ENCODE measurements around the gene TBC1D2.
"Not testable (repeated sequence)": the region's sequence is repeated elsewhere in the genome, so short reads cannot be mapped to it uniquely, and the experiment has no call there.

The TBC1D2 gene

DNA sequence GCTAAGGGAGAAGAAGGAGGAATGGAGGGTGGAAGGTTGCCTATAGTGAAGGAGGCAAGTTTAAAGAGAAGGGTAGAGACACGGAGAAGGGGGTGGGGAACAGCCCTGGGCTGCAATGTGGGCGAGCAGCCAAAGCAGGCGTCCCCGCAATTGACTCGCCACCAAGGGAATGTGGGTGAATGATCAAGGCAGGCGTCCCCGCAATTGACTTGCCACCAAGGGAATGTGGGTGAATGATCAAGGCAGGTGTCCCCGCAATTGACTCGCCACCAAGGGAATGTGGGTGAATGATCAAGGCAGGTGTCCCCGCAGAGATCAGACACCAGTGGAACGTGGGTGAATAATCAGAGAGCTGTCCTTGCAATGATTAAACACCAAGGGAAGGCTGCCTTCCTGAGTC, 14.8 kb upstream of the TBC1D2 start:
- not testable (repeated sequence) for DNase-seq (ENCODE audit: low spot score)

DNA sequence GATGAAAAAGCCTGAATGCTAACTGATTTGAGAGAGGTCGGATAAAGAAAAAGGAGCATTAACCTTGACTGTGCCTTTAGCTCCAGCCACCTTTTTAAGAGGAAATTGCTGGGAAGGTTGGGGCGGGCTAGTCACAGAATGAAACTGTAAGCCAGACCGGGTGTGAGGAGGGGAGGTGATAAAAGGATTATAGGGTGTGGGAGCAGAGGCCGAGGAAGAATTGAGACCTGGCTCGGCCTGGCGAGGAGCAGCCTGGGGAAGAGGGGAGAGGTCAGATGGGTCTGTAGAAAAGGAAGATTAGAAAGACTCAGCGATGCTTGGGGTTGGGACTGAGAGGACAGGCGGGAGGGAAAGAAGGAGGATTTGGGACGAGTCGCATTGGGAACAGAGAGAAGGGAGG, 14.2 kb upstream of the TBC1D2 start:
- not testable (repeated sequence) for DNase-seq (ENCODE audit: low spot score)

DNA sequence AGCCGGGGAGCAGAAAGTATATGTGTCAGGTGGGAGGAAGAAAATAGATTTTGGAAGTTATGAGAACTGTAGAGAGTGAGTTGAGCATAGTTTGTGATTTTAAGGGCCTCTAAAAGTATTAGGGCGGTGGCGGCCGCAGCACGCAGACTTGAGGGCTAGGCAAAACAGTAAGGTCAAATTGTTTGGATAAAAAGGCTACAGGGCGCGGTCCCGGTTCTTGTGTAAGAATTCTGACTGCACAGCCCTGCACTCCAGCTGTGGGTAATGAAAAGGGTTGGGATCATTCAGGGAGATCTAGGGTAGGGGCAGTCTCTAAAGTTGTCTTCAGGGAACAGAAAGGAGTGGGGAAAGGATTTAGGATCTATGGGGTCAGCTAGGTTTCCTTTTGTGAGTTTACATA, 12.1 kb upstream of the TBC1D2 start:
- not testable (repeated sequence) for DNase-seq (ENCODE audit: low spot score)

DNA sequence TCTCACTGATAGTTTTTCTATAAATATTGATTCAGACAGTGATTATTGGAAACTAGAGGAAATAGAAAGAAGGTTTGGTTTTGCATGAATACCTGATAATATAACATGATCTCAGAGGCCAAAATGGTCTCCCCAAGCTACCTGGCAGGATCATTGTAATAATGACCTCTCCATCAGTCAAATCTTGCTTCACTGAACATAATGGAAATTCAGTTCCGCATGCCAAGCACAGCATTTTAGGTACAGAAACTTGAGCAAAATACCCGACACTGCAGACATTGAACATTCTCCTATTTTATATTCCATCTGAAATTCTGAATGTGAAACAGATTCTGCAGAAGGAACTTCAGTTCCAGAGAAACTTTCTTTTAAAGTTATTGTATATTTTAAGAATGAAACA, 9.1 kb upstream of the TBC1D2 start:
- DNase-seq (ENCODE audit: low spot score): no peak

DNA sequence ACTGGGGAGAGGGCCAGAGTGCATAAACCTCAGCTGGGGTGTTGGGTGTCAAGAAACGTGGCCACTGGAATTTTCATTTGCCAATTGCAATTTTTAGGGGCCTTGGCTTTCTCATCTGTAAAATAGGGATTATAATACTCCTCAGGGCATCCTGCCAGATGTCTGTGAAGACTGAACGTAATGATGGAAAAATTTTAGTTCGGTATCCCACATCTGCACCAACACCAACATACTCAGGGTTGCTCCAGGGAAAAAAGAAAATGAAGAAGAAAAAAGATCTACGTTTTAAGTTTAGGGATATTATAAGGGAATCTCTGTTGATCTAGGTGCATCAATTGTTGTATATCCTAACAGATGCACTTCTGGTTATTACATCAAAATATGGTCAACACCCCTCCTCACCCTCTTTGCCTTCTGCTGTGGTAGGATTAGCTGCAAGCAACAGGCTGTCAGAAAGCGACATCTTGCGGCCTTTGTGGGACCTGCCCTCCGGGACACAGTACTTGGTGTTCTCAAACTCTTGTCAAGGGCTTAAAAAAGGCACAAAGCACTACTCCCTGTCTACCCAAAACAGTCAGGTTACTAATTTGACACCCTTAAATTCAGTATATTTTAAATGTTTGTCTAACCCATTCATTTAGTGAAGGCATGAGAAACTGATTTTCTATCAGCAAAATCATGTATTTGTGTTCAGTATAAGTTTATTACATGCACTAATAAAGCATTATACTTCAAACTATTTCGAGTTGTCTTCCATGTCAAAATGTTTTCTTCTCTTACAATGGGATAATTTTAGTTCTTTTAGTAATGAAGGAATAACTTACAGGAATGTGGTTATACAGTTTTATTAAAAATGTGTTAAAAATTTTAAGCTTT, 8.3 kb upstream of the TBC1D2 start:
- peak; percentile 89 for DNase-seq (ENCODE audit: low spot score)

DNA sequence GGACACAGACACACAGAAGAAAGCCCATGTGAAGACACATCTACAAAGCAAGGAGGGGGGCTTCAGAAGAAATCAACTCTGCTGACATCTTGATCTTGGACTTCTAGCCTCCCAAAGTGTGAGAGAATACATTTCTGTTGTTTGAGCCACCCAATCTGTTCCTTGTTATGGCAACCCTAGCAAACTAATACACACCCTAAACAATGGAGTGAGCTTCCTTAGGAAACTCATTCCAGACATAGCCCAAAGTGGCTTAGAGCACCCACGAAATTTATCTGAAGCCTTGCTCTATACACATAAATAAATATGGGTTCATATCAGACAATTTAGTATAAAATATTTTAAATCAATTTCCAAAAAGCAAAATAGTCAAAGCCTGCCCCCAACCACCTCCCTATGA, 7.6 kb upstream of the TBC1D2 start:
- DNase-seq (ENCODE audit: low spot score): no peak

DNA sequence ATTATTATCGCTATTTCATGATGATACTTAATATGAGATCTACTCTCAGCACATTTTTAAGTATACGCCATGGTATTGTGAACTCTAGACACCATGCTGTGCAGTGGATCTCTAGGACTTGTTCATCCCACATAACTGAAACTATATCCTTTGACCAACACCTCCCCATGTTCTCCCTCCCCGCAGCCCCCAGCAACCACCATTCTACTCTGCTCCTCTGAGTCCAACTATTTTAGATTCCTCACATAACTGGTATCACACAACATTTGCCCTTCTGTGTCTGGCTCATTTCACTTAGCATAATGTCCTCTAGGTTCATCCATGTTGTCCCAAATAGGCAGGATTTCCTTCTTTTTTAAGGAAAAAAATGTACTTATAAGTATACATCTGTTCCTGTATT, 6.6 kb upstream of the TBC1D2 start:
- DNase-seq (ENCODE audit: low spot score): no peak

DNA sequence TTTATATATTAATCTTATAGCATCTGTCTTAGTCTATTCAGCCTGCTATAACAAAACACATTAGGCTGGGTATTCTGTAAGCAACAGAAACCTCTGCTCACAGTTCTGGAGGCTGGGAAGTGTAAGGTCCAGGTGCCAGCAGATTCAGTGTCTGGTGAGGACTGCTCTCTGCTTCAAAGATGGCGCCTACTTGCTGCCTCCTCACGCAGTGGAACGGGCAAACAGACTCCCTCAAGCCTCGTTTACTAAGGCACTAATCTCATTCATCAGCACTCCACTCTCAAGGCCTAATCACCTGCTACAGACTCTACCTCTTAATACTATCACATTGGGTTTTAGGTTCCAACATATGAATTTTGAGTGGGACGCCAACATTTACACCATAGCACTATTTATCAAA, 5.2 kb upstream of the TBC1D2 start:
- no peak for DNase-seq (ENCODE audit: low spot score)

DNA sequence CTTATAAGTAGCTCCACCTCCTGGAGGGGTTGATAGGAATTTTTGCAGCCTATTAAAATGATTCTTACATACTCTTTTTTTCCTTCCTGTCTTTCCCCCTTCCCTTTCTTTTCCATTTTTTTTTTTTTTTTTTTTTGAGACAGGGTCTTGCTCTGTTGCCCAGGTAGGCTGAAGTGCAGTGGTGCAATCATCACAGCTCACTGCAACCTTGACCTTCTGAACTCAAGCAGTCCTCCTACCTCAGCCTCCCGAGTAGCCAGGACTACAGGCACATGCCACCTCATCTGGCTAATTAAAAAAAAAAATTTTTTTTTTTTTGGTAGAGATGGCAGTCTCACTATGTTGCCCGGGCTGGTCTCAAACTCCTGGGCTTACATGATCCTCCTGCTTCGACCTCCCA, 4.3 kb upstream of the TBC1D2 start:
- DNase-seq (ENCODE audit: low spot score): no peak

DNA sequence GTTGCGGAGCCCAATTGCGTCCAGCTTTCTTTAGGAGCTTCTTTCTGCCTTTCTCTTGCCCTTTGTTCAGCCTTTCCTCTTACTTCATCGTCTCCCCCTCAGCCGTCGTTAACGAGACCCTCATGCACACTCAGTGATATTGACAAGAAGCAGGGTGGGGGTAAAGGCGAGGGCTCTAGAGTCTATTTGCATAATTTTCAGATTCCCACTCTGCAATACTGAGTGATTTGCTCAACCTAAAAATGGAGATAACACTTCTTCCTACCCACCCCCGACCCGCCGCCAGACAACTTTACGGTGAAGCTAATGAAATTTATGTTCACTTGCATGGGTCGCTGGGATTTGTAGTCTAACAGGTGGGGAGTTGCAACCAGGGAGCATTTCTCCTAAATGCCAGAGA, 1.3 kb upstream of the TBC1D2 start:
- DNase-seq (ENCODE audit: low spot score): peak; percentile 63

DNA sequence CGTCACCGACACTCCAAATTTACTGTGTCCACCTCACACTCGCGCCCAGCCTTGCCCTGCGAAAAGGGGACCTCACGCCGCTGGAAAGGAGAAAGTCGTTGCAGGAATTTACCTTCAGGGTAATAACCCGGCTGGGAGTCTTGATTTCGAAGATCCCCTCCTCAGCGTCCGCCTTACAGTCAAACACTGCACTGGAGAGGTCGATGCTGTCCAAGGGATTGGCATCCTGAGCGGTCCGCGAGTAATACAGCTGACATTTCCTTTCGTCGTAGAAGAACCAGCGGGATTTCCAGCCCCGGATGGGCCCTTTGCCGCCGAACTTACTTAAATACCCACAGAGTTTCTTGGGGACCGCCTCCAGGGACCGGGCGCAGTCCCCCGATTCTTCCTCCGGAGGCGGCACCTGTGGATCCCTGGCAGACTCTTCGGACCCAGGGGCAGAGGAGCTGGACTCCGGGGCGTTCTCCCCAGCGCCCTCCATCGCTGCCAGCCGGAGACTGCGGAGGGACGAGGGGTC, 330 bp downstream of the TBC1D2 start:
- DNase-seq (ENCODE audit: low spot score): no peak

DNA sequence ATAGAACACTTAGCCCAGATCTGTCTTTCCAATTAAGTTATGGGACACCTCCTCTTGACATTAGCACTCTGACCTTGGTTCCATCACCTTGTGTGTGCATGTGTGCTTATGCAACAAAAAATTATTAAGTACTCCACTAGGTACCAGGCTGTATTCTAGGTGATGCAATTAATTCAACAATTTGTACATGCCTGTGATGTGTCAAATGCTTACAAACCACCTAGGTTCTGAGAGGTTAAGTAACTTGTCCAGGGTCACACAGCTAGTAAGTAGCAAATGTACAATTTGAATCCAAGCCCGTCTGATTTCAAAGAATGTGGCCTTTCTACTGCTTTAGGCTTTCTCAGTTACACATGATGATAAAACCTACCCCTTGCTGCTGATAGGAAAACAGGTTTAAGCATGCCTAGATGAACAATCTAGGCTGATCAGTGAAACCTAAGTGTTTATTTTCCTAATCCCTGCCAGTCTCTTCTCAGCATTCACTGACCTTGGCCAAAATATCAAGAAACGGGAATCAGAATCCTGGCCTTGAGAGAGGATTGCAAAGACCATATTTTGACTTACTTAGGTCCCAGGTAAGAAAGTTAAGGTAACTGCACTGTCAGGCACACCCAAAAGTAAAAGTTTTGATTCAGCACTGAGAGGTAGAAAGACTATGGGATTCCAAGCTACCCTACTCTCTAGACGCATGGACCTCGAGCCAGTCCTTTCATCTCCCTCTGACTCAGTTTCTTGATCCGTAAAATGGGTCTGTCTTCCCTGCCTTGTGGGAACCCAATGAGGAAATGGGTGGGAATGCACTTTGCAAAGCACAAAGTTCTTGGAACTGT, 1.0 kb downstream of the TBC1D2 start:
- no peak for DNase-seq (ENCODE audit: low spot score)

DNA sequence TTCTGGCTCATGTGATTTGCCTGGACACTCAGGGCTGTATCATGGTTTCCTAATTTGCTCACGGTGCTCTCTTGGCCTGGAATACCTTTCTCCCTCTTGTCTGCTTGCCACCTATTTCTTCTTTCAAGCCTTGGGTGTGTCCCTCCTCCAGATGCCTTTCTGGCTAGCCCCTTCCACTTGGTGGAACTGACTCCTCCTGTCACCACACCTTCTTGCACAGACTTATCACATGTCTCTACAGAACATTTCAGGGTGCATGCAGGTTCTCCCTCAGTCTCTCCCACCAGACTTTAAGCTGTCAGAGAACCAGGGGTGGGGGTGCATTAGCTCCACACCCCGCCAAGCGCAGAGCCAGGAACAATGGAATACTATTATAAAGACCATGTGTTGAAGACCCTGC, 1.9 kb downstream of the TBC1D2 start:
- DNase-seq (ENCODE audit: low spot score): no peak

DNA sequence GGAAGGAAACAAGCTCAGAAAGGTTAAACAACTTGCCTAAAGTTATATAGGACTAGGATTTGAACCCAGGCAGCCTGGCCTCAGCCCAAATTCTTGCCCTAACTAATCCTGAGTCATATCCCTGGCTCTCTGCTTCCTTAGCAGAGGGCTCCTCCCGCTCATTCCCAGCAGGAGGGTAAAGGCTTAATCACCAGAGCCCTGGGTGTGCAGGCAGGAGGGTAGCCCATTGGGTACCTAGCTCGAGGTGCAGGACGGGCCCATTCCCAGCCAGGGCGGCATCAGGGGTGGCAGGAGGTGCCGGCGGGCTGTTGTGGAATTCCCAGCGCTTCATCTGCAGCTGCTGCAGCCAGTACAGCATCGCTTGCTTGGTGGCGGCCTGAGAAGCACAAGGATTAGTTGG, 3.9 kb downstream of the TBC1D2 start:
- no peak for DNase-seq (ENCODE audit: low spot score)

DNA sequence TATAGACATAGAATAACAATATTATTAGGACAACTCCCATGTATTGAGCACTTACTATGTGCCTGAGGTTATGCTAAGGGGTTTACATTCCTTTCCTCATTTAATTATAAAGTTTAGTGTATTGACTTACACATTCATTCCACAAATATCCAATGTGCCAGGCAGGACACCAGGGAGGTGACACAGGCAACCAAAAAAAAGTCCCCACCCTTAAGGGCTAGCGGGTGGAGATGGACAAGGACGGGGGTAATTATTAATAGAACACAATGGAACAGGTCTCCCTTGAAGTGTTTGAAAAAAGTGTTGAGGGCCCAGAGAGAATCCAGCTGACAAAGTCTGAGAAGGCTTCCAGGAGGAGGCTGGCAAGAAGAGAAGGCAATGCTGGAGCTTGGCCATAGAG, 5.7 kb downstream of the TBC1D2 start:
- no peak for DNase-seq (ENCODE audit: low spot score)

DNA sequence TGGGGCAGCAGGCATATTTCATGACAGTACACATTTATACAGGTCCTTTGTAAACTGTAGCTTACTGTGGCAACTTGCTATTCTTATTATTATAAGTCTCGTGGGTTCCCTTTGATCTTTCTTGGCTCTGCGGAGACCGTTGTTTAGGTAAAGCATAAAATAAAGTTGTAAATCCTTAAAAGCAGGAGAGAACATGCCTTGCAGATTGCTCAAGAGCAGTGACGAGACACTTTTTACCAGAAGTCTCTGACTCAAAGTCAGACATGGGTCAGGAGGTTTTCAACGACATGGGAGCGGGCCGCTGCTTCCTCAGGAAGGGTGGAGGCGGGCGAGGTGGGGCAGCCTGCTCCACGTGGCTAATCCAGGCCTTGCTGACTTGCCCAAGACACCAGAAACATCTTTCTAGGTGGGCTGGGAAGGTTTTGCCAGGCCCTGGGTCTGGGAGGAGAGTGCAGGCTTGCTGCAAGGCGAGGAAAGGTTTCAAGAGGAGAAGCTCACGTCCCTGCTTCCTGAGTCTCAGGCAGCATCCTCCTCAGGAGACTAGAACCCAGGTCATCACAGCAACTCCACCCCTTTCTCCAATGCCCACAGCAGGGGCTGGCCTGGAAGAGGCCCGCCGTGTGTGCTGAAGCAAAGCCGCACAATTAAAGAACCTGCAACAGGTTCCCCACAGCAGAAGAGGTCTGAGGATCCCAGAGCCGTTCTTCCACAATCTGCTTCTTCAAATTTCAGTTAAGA, 6.5 kb downstream of the TBC1D2 start:
- no peak for DNase-seq (ENCODE audit: low spot score)

DNA sequence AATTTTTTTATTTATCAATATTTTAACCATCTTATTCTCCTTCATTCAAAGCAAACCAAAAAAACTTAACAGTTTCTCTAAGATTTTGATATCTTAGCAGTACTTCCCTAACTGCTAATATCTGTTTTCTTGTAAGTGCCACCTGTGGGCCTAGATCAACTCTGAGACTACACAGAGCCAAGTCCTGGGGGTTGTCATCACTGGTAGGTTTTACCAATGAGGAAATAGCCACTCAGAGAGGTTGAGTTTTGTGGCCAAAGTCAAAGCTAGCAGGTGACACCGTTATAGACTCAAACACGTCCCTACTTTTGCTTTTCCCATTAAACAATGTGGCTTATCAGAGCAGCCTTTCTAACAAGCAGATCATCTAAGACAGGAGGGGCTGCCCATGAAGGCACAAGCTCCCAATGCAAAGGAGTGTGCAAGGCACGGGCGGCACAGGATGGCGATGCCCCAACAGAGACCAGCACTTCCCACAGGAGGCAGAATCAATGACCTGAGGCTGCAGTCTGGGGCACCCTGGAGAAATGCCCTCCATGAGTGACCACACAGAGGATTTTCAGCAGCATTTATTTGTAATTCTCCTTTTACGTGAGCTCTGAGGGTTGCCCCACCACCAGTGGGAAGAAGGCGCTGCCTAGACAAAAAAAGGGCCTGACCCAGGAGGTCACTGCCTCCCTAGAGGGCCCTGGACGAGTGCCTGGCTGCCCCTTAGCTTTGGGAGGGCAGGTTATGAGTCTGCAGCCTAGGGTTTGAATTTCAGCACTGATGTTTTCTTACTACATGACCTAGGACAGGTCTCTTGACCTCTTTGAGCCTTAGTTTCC, 7.4 kb downstream of the TBC1D2 start:
- DNase-seq (ENCODE audit: low spot score): no peak

DNA sequence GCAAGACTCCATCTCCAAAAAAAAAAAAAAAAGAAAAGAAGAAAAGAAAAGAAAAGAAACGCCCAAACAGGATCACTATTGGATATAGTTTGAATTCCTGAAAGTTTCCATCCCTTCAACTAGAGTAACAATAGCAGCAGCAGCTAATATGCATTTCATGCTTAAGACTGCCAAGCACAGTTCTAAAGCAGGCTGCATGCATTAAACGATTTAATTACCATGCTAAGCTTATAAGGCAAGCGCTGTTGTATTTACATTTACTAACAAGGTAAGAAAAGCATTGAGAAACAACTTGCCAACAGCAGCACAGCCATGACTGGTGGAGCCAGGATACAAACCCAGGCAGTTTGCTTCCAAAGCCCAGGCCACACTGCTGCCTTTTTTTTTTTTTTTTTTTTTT, 13.0 kb downstream of the TBC1D2 start:
- no peak for DNase-seq (ENCODE audit: low spot score)

DNA sequence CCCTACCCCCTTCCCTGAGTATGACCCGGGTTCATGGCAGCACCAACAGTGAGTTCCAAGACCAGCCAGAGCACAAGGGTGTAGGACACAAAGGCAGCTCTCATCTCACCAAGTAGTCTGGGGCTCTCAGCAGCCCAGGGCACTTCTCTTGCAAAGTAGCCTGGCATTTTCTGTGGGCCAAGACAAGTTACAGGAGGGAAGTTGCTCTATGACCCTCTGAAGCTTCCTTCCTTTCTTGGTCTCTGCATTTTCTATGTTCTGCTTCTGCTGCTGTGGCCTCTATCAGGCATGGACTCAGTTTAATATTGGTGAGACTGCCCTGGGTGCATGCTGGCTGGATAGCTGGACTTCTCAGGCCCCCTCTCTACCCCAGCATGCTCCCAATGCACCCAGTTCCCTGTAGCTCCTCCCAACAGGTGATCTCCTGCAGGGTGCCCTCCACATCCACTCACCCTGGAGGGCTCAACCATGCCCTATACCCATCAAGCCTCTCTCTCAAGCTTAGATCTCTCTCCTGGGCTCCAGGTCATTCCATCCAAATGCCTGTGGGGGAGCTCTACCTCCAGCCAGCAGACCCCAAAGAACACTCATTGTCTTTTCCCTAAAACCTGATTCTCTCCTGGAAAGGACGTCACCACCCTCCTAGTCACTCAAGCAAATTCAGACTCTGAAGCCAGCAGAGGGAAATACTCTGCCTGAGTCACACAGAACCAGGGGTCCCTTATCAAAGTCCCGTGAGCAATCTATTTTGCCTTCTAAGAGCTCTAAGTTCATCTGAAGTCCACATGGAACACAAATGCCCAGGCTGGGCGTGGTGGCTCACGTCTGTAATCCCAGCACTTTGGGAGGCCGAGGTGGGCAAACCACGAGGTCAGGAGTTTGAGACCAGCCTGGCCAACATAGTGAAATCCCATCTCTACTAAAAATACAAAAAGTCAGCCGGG, 13.8 kb downstream of the TBC1D2 start:
- no peak for DNase-seq (ENCODE audit: low spot score)

DNA sequence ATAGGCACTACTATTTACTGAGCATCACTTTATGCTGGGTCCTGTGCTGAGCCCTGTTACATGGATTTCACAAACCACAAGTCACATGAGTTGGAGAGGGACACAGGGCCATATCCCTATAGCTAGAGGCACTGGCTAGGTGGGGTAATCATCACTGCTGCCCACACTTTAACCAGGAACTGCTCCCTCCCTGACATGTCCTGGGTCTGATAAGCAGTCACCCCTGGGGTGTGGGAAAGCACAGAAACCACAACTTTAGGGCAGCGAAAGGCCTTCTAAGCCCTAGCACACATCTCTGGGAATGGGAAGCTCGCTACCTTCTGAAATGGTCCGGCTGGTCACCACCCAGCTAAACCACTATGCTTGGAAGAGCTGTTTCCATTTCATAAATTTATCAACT, 15.0 kb downstream of the TBC1D2 start:
- DNase-seq (ENCODE audit: low spot score): no peak
